Measurements from ENCODE around the gene CTNNA3. TPM values are rescaled to one million over a fixed set of nuclear protein-coding genes. Genes with fewer than 3 reads are reported as not detected.

CTNNA3 gene
- total and polyA plus RNA-seq, 2 donors (not counting 3 experiments of a cell fraction or from before 2014, with no cell fraction given) = not detected

DNA sequence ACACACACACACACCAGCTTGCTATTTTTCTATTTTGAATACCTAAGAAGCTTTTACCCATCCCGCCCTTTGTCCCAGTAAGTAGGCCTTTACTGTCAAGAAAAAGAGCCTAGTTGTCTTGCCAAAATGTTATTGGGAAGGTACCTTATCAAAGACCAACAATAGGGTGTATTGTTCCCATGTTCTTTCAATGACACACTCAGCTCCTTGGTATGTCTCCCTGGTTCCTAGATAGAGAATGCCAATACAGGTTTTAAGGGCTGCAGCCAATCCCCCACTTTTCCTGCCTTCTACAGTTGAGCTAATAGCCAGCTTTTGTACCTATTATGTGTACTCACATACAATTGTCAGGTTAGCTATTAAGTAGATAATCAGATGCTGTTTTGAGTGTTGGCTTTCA is 862.1 kb downstream of the CTNNA3 start:
- Histone ChIP-seq H3K27me3 (ENCODE audit: control insufficient read depth in 2 of 2, insufficient read depth in 2 of 2, low read length in 2 of 2) (no peaks in the 10 kb centered on the region), H4K20me1 (replicated peaks; ENCODE audit: control insufficient read depth, extremely low read depth, insufficient read depth, low read length) (no peaks in the 10 kb centered on the region), H3K4me3 (replicated peaks in 1 of 3; ENCODE audit: insufficient read depth in 1 of 3, low read depth in 1 of 3, low read length in 3 of 3) (no peak overlapping the region), H3K4me1 (ENCODE audit: control insufficient read depth, extremely low read depth, insufficient read depth, low read length) (no peaks in the 10 kb centered on the region), H3K9me3 (replicated peaks; ENCODE audit: control insufficient read depth, insufficient read depth, low read length) (no peaks in the 10 kb centered on the region), H3K27ac (ENCODE audit: insufficient read depth, low read depth, low read length) (no peak overlapping the region), H3K9me1 (replicated peaks; ENCODE audit: control insufficient read depth, extremely low read depth, insufficient read depth, low read length) (no peaks in the 10 kb centered on the region), H3K9ac (replicated peaks; ENCODE audit: extremely low read depth, insufficient read depth, low read length) (no peak overlapping the region), H3K36me3 (ENCODE audit: control insufficient read depth in 2 of 2, extremely low read depth in 1 of 2, insufficient read depth in 2 of 2, low read length in 2 of 2) (no peaks in the 10 kb centered on the region), H2AFZ (ENCODE audit: low read depth, low read length) (no peak overlapping the region), H3K4me2 (ENCODE audit: insufficient read depth, low read length) (no peak overlapping the region), H3K79me2 (ENCODE audit: control insufficient read depth, insufficient read depth, low read length) (no peaks in the 10 kb centered on the region)
- DNase-seq (ENCODE audit: low read depth, low spot score) = no peak
- dilution Hi-C loops (cut with MboI; ENCODE audit: extremely low pct_ligation_motif_present, low sequenced_read_pairs) = no loop called here
- FAIRE-seq = no peak
- intact Hi-C loops (cut with micrococcal nuclease) = no loop called here
- ChIA-PET CTCF (no interaction called here), POLR2A (no interaction called here)
- TF ChIP-seq POLR2AphosphoS5 (IDR thresholded peaks at IDR 0.05; ENCODE audit: insufficient read depth, low read depth, low read length) (no peak), EZH2 (IDR thresholded peaks at IDR 0.05; ENCODE audit: borderline replicate concordance, low read depth, low read length, severe bottlenecking) (no peak), POLR2A (IDR thresholded peaks at IDR 0.05; ENCODE audit: low read depth, low read length) (no peak), FOS (IDR thresholded peaks at IDR 0.05; ENCODE audit: borderline replicate concordance, insufficient read depth, low read length) (no peak), GATA2 (IDR thresholded peaks at IDR 0.05; ENCODE audit: insufficient read depth, insufficient read length, low read depth, low read length) (no peak), JUN (IDR thresholded peaks at IDR 0.05; ENCODE audit: borderline replicate concordance, insufficient read depth, insufficient read length, low read depth) (no peak), MYC (IDR thresholded peaks at IDR 0.05; ENCODE audit: low read depth, low read length) (no peak)
- TF ChIP-seq, protein P1, sequence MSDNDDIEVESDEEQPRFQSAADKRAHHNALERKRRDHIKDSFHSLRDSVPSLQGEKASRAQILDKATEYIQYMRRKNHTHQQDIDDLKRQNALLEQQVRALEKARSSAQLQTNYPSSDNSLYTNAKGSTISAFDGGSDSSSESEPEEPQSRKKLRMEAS (IDR thresholded peaks at IDR 0.05; ENCODE audit: insufficient read depth, insufficient read length) = no peak
- TF ChIP-seq, protein P2, sequence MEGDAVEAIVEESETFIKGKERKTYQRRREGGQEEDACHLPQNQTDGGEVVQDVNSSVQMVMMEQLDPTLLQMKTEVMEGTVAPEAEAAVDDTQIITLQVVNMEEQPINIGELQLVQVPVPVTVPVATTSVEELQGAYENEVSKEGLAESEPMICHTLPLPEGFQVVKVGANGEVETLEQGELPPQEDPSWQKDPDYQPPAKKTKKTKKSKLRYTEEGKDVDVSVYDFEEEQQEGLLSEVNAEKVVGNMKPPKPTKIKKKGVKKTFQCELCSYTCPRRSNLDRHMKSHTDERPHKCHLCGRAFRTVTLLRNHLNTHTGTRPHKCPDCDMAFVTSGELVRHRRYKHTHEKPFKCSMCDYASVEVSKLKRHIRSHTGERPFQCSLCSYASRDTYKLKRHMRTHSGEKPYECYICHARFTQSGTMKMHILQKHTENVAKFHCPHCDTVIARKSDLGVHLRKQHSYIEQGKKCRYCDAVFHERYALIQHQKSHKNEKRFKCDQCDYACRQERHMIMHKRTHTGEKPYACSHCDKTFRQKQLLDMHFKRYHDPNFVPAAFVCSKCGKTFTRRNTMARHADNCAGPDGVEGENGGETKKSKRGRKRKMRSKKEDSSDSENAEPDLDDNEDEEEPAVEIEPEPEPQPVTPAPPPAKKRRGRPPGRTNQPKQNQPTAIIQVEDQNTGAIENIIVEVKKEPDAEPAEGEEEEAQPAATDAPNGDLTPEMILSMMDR (IDR thresholded peaks at IDR 0.05; ENCODE audit: extremely low read depth in 1 of 2, insufficient read depth in 1 of 2, low read depth in 1 of 2, low read length in 2 of 2) = no peak
- no TSS peak for BruUV-seq (replicated peaks)
